HG02798 (cell line): Measurements from ENCODE around the gene ATP2B2.

Source experiments
- ATAC-seq: cut with Tn5 transposase; IDR thresholded peaks from one replicate; pipeline ENCODE4 v1.9.1; 2021; ENCODE audit warnings: mild to moderate bottlenecking; ENCODE audit not compliant: unreplicated experiment, poor library complexity

The ATP2B2 gene

DNA sequence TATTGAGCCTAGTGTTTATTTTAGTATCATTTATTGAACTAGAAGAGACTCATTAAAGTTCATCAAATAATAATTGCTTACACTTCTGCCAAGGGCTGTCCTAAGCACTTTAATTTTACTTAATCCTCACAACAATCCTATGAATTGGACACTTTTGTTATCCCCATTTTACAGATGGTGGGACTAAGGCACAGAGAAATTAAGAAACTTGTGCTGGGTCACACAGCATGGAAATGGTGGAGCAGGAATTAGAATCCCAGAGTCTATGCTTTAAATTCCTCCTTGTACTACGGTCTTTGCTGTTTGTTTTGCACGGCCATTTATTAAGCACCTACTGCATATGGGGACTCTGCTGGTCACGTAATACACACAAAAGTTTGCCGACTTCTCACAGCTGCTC is 7.9 kb downstream of the ATP2B2 start:
- ATAC-seq, result no peak

DNA sequence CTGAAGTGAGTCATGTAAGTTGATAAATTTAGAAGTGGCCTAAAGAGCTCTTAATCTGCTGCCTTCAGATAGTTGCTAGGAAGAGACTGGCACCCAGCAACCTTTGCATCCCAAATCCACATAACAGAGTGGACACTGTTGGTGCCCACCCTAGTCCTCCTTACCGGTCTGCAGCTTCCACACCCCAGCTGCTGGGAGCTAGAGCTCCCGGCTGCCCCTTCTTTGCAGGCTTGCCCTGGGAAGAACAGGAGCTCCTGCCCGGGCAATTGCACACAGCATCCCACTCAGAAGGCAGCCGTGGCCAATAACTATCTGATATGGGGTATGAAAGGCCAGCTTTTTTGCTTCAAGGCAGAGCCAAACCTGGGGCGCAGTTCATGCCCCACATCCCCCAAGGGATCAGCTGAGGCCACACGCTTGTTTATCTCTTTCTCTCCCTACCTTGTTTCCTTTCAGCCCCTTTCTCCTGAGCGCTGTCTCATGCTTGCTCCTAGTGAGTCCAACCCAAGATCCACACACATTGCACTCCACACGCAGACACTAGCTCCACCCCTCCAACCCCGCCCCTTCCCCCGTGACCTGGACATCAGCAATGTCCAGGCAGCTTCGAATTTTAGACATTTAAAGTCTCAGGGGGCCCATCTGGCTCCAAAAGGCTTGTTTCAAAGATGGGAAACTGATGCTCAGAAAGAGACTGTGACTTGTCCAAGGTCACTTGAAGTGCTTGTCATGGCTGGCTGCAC is 9.1 kb downstream of the ATP2B2 start:
- no peak for ATAC-seq

DNA sequence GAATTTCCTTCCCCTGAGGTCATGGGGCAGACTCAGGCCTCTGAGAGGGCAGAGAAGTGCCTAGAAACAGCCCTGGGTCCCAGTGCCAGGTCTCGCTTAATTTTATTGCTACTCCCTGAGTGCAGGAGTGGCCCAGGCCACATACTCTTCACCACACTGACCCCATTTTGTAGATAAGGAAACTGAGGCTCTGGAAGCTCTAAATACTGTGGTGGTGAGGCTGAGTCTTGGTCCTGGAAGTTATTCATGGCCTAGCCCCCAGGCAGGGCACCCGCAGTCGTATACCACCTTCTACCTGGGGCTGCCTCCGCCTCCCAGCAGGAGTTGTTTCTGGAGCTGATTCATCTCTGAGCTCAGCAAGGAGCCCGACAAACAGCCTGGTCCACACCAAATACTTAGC is 9.8 kb downstream of the ATP2B2 start:
- ATAC-seq, result no peak

DNA sequence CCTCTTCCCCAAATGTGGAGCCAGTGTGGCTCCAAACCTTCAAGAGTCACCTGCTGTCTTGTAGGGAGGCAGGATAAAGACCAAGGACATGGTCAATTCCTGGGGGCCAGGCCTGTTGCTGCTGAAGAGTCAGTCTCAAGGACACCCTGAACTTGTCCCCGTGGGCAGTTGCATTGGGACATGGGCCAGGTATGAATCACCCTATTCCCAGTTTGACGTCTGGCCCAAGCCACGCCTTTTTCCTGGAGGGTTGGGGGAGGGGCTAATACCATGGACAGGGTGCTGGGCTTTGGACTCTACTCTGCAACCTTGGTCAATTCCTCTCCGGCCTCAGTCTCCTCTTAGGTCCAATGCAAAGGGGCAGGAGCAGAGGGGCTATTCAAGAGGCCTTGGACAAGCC is 10.4 kb downstream of the ATP2B2 start:
- ATAC-seq, result no peak

DNA sequence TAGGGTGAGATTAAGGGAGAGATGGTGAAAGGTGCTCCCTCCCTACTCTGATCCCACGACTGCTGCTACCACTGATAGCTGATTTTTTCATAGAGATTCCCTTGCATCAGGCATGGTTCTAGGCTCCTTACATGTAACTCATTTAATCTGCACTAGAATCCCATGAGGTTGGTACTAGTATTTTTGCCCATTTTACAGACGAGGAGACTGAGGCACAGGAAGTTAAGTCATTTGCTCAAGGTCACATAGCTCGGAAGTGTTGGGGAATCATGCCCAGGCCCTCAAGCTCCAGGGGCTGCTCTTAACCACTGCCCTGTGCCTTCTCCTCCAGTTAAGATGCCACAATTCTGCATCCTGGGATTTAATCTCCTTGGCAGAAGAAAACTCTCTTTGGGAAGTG is 11.2 kb downstream of the ATP2B2 start:
- no peak for ATAC-seq

DNA sequence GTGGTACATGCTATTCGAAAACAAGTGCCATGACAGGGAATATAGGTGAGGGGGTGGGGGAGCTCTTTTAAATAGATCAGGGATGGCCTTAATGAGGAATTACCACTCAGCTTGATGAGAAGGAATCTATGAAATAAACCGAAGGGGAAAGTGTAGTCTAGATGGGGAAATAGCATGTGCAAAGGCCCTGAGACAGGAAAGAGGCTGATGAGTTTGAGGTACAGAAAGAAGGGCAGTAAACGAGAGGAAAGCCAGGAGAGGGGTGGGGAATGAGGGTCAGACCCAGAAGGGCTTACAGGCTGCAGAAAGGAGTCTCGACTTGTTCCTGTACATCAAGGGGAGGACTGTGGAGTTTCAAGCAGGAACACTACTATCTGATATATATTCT is 12.2 kb downstream of the ATP2B2 start:
- ATAC-seq, result no peak

DNA sequence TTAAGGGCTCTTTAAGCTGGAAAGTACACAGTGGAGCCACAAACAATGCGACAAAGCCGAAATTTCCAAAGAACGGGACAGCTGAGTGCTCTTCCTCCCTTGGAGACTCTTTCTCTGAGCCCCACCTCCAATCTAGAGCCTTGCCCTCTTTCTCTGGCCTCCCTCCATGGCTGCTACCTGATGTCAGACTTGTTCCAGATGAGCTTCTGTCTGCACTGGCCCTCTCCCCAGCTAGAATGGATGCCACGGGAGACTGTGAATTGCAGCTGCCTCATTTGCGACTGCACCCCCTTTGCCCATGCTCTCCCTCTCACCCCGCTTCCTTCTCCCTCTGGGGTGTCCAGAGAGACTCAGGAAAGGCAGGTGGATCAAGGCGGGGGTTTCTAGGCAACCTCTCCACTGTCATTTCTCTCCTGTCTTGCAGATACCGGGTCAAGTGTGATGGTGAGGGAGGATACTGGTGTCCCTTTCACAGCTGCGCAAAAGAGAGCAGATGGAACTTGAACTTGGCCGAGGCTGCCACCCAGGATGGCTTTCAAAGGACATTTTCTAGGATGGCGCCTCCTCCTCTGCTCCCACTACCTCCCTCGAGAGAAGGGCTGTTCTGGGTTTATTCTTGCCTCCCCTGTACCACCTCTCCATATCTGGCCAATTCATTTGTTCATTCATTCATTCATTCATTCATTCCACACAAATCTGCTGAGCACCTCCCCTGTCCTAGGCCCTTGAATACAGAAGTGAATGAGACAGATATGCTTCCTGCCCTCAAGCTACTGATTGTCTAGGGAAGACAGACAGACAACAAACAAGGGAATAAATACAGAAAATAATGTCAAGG is 12.8 kb downstream of the ATP2B2 start:
- ATAC-seq, result no peak

DNA sequence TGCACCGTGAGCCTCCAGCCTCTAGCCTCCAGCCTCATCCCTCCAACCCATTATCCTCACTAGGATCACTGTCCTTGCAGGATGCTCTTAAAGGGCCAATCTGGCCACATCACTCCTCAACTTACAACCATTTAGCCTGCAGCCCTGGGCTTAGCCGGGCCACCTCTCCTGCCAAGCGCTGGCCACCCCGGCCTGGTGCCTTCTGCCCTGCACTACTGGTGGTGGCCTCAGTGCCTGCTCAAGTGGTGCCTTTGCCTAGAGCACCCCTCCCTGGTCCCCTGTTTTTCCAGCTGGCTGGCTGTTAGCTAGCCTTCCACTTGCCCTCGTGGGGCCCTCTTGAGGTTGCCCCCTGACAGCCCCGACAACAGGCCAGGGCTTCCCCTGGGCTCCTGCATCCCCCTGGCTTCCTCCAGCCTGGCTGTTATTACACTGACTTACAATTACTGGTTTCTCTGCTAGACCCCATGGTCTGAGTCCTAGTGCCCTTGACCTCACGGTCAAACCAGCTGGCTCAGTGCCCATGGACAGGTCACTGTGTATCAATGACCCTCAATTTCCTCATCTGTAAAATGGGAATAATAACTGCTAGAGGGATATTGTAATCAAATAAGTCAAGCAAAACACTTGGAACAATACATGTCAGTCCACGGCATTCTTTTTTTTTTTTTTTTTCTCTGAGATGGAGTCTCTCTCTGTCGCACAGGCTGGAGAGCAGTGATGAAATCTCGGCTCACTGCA is 15.5 kb downstream of the ATP2B2 start:
- ATAC-seq, result no peak

DNA sequence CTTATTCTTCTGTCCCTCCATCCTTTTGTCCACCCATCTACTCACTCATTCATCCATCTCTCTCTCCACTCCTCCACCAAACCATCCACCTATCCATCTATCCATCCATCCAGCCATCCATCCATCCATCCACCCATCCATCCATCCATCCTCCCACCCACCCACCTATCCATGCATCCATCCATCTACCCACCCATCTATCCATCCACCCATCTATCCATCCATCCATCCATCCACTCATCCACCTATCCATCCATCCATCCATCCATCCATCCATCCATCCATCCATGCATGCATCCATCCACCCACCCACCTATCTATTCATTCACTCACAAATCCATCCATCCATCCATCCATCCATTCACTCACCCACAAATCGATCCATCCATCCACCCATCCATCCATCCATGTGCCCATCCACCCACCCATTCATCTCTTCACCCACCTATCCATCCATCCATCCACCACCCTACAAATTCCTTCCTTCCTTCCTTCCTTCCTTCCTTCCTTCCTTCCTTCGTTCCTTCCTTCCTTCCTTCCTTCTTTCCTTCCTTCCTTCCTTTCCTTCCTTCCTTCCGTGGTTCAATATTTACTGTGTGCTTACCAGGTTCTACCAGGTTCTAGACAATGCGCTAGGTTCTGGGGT is 17.3 kb downstream of the ATP2B2 start:
- no peak for ATAC-seq

DNA sequence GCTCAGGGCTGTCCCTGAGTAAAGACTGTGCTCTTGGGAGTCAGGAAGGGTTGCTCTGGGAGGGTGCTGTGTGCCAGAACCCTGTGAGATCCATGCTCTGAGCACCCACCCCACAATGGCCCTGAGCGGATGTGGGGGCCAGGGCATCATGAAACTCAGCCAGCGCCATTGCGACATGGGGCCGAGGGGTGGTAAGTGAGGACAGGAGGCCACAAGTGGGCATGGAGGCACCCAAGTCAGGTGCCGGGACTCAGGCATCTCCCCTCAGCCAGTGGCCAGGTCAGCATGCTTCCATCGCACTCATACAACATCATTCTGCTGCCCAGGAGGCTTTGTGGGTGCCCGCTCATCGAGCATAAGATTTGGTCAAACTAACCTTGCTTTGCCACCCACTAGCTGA is 19.6 kb downstream of the ATP2B2 start:
- no peak for ATAC-seq

DNA sequence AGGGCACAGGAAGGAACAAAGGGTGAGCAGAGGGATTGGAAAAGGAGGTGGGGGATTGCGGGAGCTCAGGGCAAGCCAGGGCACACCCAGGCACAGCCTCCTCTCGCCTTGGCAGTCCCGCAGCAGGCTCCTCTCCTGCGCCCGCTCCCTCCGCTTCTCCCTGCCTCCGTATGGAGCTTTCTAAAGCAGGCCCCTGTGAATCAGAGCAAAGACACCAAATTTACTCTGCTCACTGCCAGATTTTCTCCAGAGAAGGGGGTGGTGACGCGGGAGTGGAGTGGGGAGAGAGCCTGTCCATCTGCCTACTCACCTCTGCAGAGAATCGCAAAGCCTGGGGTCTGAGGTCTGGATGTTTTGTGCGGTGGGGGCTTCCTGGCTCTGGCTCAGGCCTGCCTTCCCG is 20.0 kb downstream of the ATP2B2 start:
- ATAC-seq, result no peak

DNA sequence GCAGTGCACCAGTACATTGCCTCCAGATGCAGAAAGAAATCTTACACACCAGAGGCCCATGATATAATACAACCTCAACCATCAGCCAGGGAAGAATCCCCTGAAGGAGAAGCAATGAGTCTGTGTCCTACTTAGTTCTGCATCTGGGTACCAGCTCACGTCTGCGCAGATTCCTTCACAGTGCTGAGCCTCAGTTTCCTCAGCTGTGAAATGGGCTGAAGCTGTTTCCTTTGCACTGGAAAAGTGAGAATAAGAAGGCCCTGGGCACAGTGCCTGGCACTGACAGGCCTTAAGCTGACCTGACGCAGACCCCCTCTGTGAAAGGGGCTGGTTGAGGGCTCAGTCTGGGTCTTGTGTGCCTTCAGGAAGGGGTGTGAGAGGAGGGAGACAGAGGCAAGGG is 20.7 kb downstream of the ATP2B2 start:
- no peak for ATAC-seq

DNA sequence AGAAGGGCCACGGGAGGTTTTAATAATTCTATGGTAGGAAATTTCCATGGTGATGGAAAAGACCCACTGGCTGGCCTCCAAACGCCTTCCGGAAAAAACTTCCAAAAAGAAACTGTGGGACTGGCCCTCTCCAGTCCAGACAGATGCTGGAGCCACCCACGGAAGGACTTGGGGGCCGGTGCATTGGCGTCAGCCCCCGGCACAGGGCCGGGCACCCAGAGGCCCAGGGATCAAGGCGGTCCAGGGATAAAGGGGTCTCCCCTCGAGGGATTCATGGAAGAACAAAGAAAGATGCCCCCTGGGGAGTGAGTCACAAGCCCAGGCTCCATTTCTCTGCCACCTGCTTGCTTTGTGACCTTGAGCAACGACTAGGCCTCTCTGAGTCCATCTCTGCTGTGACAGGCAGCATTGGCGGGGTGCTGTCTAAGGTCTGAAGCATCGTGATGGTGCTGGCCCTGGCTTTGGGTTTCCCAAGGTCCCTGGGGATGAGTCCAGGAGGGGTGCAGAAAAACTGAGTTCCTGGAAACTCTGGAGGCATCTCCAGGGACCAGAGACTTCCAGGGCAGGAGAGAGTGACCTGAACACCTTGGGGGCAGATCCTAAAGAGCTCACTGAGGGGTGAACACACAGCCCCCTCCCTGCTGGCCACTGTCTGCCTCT is 21.6 kb downstream of the ATP2B2 start:
- ATAC-seq, result no peak

DNA sequence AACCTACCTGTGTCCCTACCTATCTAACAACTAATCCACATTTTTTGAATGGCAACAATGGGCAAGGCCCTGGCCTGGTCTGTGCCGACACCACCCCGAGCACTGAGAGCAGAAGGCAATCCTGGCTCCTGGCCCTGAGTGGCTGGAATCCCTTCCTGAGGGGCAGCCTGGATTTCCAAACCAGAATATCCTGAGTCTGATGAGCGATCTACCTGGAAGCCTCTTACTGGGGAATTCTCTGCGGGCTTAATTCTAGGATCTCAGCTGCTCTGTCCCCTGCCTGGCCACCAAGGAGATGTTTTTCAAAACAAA is 22.1 kb downstream of the ATP2B2 start:
- ATAC-seq, result no peak

DNA sequence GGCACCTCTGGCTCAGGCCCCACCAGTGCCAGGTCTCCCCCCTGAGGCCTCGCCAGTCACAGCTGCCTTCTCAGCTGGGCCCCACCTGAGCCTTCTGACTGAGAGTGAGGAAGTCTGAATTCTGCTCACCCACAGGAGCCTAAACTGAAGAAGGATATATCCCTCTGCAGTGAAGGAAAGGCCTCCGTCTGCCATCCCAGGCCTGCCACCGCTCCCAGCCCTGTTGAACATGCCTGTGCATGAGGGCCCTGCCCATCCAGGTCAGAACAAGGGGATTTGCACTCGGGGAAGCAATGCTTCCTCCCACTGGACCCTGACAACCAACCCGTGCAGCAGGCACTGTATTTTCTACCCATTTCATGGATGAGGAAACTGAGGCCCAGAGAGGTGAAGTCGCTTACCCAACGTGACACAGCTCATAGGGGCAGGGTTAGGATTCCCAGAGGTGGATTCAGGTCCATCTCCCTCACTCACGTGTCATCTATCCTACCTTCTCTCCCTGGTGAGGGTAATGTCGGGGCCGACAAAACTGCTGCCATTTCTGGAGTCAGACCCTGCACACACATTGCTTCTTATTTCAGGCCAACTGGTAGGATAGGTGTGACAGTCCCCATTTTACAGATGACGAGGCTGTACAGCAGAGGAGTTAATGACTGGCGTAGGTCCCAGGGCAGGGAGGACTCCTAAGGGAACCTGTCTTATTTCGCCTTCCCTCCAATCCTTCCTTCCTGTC is 22.6 kb downstream of the ATP2B2 start:
- no peak for ATAC-seq

DNA sequence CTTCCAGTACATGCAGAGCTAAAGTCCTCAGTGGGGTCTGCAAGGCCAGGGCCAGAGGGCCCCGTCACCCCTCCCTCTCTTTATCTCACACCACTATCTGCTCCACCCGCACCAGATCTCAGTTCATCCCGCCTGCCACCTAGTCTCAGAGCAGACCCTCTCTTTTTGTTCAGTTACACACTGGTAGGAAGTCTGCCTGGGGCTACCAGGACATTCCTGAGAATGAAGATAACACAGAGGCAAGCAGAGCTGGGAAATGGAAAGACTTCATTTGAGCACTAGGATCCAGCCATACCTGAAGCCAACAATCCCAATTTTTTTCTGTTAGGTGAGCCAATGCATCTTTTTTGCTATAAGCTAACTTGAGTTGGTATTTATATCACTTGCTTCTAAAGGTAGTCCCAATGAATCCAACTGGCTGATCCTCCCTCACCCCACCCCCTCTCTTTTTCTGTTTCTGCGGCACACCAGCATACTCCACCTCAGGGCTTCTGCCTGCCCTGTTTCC is 24.5 kb downstream of the ATP2B2 start:
- no peak for ATAC-seq

DNA sequence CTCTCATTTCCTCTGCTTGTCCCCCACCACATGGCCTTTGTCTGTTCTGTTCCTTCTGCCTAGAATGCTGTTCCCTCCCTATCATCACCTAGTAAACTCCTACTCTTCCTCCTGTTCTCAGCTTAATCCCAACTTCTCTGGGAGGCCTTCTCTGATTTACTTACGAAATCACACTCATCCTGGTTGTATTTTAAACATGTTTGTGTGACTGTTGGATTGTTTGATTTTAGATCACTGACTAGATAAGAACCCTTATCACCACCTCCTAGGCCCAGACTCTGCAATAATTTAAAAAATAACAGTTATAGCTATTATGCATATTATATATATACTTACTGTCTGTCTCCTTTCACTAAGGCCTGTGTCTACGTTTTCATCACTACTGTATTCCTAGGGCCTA is 26.1 kb downstream of the ATP2B2 start:
- ATAC-seq, result no peak

DNA sequence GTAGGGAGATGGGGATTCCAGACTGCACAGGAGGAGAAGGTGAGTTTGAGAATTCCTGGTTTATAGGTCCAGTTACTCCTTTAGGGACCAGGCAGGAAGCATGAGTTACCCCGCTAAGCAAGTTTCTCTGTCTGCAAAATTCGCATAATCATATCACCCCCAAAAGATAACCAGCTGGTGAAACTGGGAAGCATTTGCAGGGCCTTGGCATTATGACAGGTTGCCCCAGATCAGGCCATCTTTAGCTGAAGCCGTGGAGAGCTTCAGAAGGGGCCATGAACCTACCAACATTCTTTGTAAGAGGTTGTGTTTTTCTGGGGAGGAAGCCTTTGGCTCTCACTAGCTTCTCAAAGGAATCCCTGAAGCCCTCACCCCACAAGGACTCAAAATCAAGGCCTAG is 29.4 kb downstream of the ATP2B2 start:
- no peak for ATAC-seq

DNA sequence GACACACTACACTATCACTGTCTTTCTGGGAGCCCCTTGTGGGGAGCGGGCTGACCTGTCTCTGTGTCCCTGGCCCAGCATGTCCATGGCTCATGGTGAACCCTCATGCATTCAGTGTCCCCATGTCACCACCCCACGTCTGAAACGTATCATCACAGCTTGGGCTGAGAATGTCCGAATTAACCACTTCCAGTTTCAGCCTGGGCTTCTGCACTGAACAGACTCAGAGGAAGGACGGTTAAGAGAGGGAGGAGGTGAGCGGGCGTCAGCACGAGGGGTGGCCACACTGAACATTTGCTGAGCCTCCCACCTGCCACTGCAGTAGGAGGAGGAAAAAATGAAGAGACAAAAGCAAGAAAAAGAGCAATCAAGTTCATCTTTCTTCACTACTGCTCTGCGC is 30.5 kb downstream of the ATP2B2 start:
- ATAC-seq, result peak; percentile 85

DNA sequence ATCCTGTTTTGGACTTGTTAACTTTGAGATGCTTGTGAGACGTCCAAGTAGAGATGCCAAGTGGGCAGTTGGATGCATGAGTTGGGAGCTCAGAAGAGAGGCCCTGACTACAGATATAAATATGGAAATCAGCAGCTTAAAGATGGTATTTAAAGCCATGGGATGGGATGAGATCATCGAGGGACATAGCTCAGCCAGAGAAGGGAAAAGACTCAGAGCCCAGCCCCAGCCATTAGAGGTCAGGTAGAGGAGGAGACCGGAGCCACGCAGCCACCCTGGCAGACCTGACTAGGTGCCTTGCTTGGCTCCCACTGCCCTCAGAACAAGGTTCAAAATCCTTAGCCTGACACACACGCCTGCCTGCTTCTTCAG is 31.1 kb downstream of the ATP2B2 start:
- ATAC-seq, result no peak
